Upper lobe of left lung (tissue), 4 donors: ENCODE results near the gene YARS2.

Experiments used
- EP300 ChIP-seq, 4 donors: sonication (generic); formaldehyde crosslinking; IDR thresholded peaks; one replicate each; pipeline ENCODE4 v1.5.1; 2017; ENCODE audit warnings: antibody characterized with exemption in 4 of 4, control low read depth in 2 of 4
- POLR2A ChIP-seq, 4 donors: fragments of 450-650 bp; IDR thresholded peaks; one replicate each; pipeline ENCODE4 v1.5.1; 2016 to 2017; ENCODE audit warnings: antibody characterized with exemption in 4 of 4, mild to moderate bottlenecking in 2 of 4
- POLR2AphosphoS5 ChIP-seq, 2 donors: sonication (generic); formaldehyde crosslinking; IDR thresholded peaks; one replicate each; pipeline ENCODE4 v1.5.1; 2017; ENCODE audit warnings: antibody characterized with exemption in 2 of 2
- TF ChIP-seq, protein P1 (sequence below), 6 experiments: fragments of 450-650 bp in 4 of 6; fragments of 200-600 bp in 2 of 6; sonication (generic) in 2 of 6; IDR thresholded peaks; one replicate each; pipeline ENCODE4 v1.5.1; 2016 to 2019; ENCODE audit warnings: antibody characterized with exemption in 6 of 6

DNA sequence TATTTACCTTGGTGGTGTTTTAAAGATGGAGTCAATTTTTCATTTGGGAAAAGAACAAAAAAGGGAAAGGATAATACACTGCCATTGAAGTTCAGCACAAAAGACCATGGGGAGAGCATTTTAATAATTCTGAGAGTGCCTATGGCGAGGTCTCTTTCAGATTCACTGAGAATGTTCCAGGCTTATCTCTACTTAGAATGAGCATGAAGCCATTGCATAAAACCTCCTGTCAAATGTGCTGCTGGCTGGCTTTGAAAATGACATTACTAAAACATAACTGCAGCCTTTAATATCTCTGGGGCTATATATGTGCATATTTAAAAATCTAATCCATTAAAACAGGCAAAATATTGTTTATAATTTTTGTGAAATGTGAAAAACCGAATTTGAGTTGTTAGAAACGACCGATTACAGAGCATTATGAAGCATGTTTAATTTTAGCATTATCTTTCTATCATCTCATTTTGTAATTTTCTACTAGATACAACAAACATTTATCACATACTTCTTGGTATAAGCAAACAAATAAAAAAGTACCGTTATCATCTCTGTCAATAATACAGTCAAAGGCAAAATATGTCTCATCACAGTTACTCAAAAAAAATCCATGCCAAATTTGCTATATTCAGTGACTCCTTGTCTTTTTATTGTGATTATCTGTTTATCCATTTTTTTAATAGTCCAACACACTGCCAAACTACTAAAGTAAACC, 45.7 kb upstream of the YARS2 start:
- TF ChIP-seq, protein P1, sequence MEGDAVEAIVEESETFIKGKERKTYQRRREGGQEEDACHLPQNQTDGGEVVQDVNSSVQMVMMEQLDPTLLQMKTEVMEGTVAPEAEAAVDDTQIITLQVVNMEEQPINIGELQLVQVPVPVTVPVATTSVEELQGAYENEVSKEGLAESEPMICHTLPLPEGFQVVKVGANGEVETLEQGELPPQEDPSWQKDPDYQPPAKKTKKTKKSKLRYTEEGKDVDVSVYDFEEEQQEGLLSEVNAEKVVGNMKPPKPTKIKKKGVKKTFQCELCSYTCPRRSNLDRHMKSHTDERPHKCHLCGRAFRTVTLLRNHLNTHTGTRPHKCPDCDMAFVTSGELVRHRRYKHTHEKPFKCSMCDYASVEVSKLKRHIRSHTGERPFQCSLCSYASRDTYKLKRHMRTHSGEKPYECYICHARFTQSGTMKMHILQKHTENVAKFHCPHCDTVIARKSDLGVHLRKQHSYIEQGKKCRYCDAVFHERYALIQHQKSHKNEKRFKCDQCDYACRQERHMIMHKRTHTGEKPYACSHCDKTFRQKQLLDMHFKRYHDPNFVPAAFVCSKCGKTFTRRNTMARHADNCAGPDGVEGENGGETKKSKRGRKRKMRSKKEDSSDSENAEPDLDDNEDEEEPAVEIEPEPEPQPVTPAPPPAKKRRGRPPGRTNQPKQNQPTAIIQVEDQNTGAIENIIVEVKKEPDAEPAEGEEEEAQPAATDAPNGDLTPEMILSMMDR (IDR thresholded peaks at IDR 0.05), result no peak
- TF ChIP-seq POLR2A (IDR thresholded peaks at IDR 0.05), result no peak
- no peak for TF ChIP-seq EP300 (IDR thresholded peaks at IDR 0.05)
- TF ChIP-seq POLR2AphosphoS5 (IDR thresholded peaks at IDR 0.05), result no peak
